Muscle of leg (tissue), 11 donors: ENCODE data around the gene RNU6-9. TPM values are rescaled to one million over a fixed set of nuclear protein-coding genes. Genes with fewer than 3 reads are reported as not detected.

ENCODE experiments used
- DNase-seq: peaks from one replicate; pipeline ENCODE4 v3.0.0; 2013
- H3K27ac ChIP-seq: one replicate; pipeline ENCODE4 v1.5.1; 2013; ENCODE audit warnings: mild to moderate bottlenecking, low read length, control low read depth
- H3K27me3 ChIP-seq: one replicate; pipeline ENCODE4 v1.6.1; 2013; ENCODE audit warnings: low read length; ENCODE audit not compliant: control insufficient read depth, insufficient read depth
- H3K36me3 ChIP-seq: one replicate; pipeline ENCODE4 v1.6.1; 2013; ENCODE audit warnings: low read length; ENCODE audit not compliant: control insufficient read depth, insufficient read depth
- H3K4me1 ChIP-seq: one replicate; pipeline ENCODE4 v1.6.1; 2013; ENCODE audit warnings: low read length; ENCODE audit not compliant: control insufficient read depth, insufficient read depth
- H3K4me3 ChIP-seq: one replicate; pipeline ENCODE4 v1.5.1; 2013; ENCODE audit warnings: low read length, control low read depth
- H3K9me3 ChIP-seq: replicated peaks from 2 replicates; pipeline ENCODE4 v1.6.1; 2013; ENCODE audit warnings: low read depth, low read length; ENCODE audit not compliant: control insufficient read depth
- WGBS: methylation state at CpG from one replicate; pipeline ENCODE4 v1.1.5; 2013; ENCODE audit warnings: missing lambda C conversion rate; ENCODE audit not compliant: insufficient coverage; 5-methylcytosine and 5-hydroxymethylcytosine counted together
- polyA plus RNA-seq, 8 donors: library from polyadenylated mRNA; unstranded; fragments of 120-200 nt; gene quantifications; one replicate each; pipeline versions ENCODE4 v1.2.1 to v1.2.3, GENCODE V29; 2013; ENCODE audit warnings: inconsistent platforms in 1 of 8, low replicate concordance in 1 of 8; ENCODE audit not compliant: insufficient read length in 8 of 8, insufficient read depth in 1 of 8
- total RNA-seq: library from RNA; stranded (reverse); fragments of 120-200 nt; gene quantifications from one replicate; pipeline ENCODE4 v1.2.4, GENCODE V29; 2013

Gene RNU6-9
- total and polyA plus RNA-seq, 9 donors: not detected

DNA sequence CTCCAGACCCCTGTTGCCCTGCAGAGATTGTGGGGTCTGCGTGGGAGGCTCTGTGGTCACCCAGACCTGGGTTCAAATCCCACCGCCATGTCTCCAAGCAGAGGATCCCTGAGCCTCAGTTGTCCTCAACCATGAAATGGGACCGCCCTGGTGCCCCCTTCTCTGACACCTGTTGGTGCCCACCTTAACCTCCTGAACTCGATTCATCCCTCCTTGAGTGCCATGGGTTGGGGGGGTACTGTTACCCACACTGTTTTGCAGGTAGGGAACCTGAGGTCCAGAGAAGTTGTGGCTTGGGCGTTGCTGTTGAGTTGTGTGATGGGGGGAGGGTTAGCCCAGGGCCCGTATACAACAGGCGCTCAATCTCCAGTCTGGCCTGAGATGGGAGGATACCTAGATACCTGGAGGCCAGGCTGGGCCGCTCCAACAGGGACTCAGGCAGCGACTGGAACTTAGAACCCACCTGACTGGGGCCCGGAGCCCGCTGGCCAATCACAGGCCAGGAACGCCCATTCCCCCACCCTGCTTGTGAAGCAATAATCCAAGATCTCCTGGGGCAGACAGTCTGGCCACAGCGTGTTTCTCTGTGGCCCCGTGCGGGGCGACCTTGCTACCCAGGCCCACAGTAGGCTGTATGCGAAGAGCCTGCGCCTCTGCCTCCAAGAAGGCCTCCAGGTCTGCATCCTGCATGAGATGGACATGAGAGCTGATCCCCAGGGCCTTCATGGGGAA is 35.4 kb downstream of the RNU6-9 start:
- no peak for DNase-seq
- Histone ChIP-seq H3K36me3 (peaks cover 7% of the 10 kb centered on the region), H3K9me3 (no peaks in the 10 kb centered on the region), H3K27ac (no peak overlapping the region), H3K4me1 (peaks cover 48% of the 10 kb centered on the region), H3K4me3 (no peak overlapping the region), H3K27me3 (peaks cover 17% of the 10 kb centered on the region)
- WGBS: 78% methylated on average over 16 of the region's 18 CpGs

DNA sequence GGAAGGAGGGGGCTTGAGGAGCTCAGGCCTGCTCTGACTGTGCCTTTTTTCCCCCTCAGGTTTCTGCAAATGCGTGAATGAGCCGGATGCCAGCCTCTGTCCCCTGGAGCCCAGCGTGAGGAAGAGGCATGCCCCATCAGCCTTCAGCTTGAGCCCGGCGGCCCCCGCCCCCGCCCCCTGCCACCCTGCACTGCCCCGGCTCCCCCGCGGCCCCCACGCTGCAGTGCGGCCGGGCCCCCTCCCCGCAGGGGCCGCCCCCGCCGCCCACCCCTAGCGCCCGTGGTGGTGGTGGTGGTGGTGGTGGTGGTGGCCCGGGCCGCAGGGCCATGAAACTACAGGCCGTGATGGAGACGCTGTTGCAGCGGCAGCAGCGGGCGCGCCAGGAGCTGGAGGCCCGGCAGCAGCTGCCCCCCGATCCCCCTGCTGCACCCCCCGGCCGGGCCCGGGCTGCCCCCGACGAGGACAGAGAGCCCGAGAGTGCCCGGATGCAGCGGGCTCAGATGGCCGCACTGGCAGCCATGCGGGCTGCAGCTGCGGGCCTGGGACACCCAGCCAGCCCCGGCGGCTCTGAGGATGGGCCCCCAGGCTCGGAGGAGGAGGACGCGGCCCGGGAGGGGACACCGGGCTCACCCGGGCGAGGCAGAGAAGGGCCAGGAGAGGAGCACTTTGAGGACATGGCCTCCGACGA is 36.1 kb downstream of the RNU6-9 start:
- no peaks in the 10 kb centered on the region for H3K9me3 ChIP-seq
- peaks cover 22% of the 10 kb centered on the region for H3K27me3 ChIP-seq
- no peak overlapping the region for H3K4me3 ChIP-seq
- no peak for DNase-seq
- H3K27ac ChIP-seq: no peak overlapping the region
- H3K4me1 ChIP-seq: peaks cover 50% of the 10 kb centered on the region
- WGBS: 87% methylated on average over 33 of the region's 51 CpGs
- peaks cover 7% of the 10 kb centered on the region for H3K36me3 ChIP-seq

DNA sequence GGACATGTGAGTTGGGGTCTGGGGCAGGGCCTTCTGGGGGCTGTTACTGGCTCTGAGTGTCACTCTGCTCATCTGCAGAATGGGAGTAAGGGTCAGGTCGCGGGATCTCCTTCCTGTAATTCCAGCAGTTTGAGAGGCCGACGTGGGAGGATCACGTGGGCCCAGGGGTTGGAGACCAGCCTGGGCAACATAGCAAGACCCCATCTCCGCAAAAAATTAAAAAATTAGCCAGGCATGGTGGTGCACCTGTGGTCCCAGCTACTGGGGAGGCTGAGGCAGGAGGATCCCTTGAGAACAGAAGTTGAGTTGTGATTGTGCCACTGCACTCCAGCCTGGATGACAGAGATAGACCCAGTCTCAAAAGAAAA is 36.6 kb downstream of the RNU6-9 start:
- Histone ChIP-seq H3K36me3 (peaks cover 7% of the 10 kb centered on the region), H3K4me1 (peaks cover 51% of the 10 kb centered on the region), H3K27ac (no peak overlapping the region), H3K4me3 (no peak overlapping the region), H3K27me3 (peaks cover 18% of the 10 kb centered on the region), H3K9me3 (no peaks in the 10 kb centered on the region)
- no peak for DNase-seq
- 88% methylated on average over 6 of the region's 6 CpGs for WGBS

- no peak for DNase-seq
- Histone ChIP-seq H3K36me3 (peaks cover 8% of the 10 kb centered on the region), H3K27me3 (peaks cover 17% of the 10 kb centered on the region), H3K4me1 (peaks cover 45% of the 10 kb centered on the region), H3K4me3 (no peak overlapping the region), H3K27ac (no peak overlapping the region), H3K9me3 (no peaks in the 10 kb centered on the region)
- 68% methylated on average over 27 of the region's 32 CpGs for WGBS
Observed at GRCh38 chr19:931860-932647, 38.8 kb downstream of the RNU6-9 start.

DNA sequence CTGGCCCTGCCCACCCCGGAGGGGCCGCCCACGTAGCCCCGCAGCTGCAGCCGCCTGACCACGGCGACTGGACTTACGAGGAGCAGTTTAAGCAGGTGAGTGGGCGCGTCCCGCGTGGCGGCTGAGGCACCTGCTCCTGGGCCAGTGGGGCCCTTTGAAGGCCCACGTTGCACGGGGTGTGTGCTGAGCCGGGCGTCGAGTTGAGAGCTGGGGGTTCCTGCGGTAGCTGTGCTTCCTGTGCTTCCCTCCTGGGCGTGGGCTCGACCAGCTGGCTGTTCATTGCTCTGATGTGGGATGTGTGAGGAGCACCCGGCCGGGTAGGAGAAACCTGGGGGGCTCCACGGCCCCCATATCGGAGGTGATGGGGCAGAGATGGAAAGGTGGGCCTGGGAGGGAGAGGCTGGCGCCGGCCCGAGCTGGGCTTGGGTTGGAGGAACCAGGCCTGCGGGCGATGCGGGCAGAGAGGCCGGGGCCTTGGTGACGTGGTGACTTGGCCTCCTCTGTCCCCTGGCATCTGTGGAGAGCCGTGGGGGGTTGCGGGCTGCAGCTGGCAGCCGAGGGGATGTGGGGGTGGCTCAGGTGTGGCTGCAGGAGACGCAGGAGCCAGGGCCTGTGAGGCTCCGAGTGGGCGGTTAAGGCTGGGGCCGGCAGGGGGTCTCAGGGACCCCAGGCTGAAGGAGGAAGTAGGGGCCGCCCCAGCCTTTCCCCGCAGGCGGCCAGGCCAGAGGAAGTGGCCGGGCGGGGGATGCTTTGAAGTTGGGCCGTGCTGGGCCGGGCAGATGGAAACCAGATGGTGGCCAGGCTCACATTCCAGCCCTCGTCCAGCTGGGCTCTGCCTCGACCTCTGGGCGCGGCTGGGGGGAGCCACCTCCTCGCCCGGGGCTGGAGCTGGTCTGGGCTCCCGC is 39.6 kb downstream of the RNU6-9 start:
- H3K27ac ChIP-seq: peak overlapping the region; percentile 59
- WGBS: 13% methylated on average over 42 of the region's 54 CpGs
- peaks cover 21% of the 10 kb centered on the region for H3K27me3 ChIP-seq
- no peak overlapping the region for H3K4me3 ChIP-seq
- DNase-seq: peak; percentile 81
- peaks cover 12% of the 10 kb centered on the region for H3K36me3 ChIP-seq
- H3K4me1 ChIP-seq: peaks cover 36% of the 10 kb centered on the region
- no peaks in the 10 kb centered on the region for H3K9me3 ChIP-seq

- no peak overlapping the region for H3K4me3 ChIP-seq
- 13% methylated on average over 4 of the region's 14 CpGs for WGBS
Observed at GRCh38 chr19:933553-933882, 40.2 kb downstream of the RNU6-9 start.

DNA sequence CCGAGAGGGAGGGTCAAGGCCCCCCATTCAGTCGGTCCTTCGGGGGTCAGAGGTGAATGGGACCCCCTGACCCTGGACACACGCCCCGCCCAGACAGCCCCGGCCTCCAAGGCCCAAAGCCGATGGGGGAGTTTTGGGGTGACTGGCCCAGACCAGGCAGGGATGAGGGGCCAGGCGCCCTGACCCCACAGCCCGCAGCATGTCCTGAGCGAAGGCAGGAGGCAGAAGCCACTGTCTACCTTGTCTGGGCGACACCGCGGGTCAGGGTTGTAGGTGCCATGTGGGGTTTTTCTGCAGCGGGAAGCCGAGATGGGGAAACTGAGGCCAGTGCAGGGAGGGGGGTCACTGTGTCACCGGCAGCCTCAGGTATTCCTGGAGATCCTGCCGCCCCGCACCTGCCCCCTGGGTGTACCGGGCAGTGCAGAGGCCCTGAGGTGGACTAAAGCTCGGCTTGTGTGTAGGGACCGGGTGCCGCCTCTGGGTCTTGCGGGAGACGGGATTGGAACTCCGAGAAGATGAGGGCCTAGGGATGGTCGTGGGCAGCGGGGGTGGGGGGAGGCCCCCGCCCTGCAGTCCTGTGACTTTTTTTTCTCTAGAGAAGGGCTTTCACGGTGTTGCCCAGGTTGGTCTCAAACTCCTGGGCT is 41.0 kb downstream of the RNU6-9 start:
- Histone ChIP-seq H3K9me3 (no peaks in the 10 kb centered on the region), H3K27me3 (peaks cover 27% of the 10 kb centered on the region), H3K27ac (peak overlapping the region; percentile 82), H3K4me1 (peaks cover 39% of the 10 kb centered on the region), H3K4me3 (no peak overlapping the region), H3K36me3 (peaks cover 8% of the 10 kb centered on the region)
- WGBS: 69% methylated on average over 29 of the region's 29 CpGs
- no peak for DNase-seq

More at GRCh38 chr19:933553-933882, 40.2 kb downstream of the RNU6-9 start:
- no peaks in the 10 kb centered on the region for H3K9me3 ChIP-seq
- no peak for DNase-seq
- peaks cover 12% of the 10 kb centered on the region for H3K36me3 ChIP-seq
- peaks cover 25% of the 10 kb centered on the region for H3K27me3 ChIP-seq
- H3K27ac ChIP-seq: peak overlapping the region; percentile 47
- peaks cover 37% of the 10 kb centered on the region for H3K4me1 ChIP-seq

DNA sequence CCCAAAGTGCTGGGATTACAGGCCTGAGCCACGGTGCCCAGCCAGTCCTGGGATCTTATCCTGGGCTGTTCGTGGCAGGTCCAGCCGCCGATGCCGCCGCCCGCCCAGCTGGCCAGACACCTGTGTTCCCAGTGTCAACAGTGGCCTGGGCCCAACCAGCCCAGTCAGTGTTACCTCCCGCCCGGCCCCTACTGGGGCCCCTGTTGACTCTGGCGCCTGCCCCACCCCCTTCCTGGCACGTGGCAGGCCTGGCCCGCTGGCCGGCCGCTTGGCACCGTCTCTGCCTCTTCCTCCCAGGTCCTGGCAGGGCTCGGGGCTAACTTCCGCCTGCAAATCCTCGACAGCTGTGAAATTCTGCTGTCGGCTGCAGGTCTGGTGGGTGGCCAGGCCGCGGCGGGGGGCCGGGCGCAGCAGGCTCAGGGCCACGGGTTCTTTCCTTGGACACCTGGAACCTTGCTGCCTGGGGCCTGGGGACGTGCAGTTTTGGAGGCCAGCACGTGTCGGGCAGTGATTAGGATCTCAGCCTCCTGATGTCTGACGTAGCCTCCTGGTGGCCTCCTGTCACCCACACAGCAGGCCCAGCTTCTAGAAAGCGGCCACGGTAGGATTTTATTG is 41.7 kb downstream of the RNU6-9 start:
- no peak overlapping the region for H3K4me3 ChIP-seq

GRCh38 chr19:936175-936546 is 42.9 kb downstream of the RNU6-9 start:
- H3K9me3 ChIP-seq: no peaks in the 10 kb centered on the region
- H3K36me3 ChIP-seq: peaks cover 10% of the 10 kb centered on the region
- H3K4me1 ChIP-seq: peaks cover 48% of the 10 kb centered on the region
- H3K27ac ChIP-seq: no peak overlapping the region
- DNase-seq: no peak
- H3K27me3 ChIP-seq: peaks cover 28% of the 10 kb centered on the region
- H3K4me3 ChIP-seq: no peak overlapping the region
- 94% methylated on average over 5 of the region's 10 CpGs for whole genome bisulfite sequencing

More for the DNA sequence above, 41.7 kb downstream of the RNU6-9 start:
- peaks cover 28% of the 10 kb centered on the region for H3K27me3 ChIP-seq
- no peaks in the 10 kb centered on the region for H3K9me3 ChIP-seq
- 7% methylated on average over 29 of the region's 31 CpGs for WGBS
- DNase-seq: peak; percentile 94
- H3K27ac ChIP-seq: peak overlapping the region; percentile 82
- peaks cover 40% of the 10 kb centered on the region for H3K4me1 ChIP-seq
- H3K36me3 ChIP-seq: peaks cover 10% of the 10 kb centered on the region
